Panc1 (cell line): ENCODE data around the gene CREG1.

Experiments
- CTCF ChIP-seq: fragments of 450-650 bp; IDR thresholded peaks from 2 replicates; pipeline ENCODE4 v1.5.1; 2017; ENCODE audit warnings: mild to moderate bottlenecking
- POLR2AphosphoS5 ChIP-seq: IDR thresholded peaks from 2 replicates; pipeline ENCODE4 v1.6.1; 2012; ENCODE audit warnings: mild to moderate bottlenecking, low read depth, low read length, moderate library complexity

- TF ChIP-seq CTCF (no peak), POLR2AphosphoS5 (no peak)
Measured at GRCh38 chr1:167565922-167566321, 12.4 kb upstream of the CREG1 start.
